B cell (primary cell): ENCODE results near the gene SERGEF. TPM values are rescaled to one million over a fixed set of nuclear protein-coding genes. Genes with fewer than 3 reads are reported as not detected.

Source experiments
- ATAC-seq: fragments of 200-7000 bp; cut with Tn5 transposase; one replicate; pipeline ENCODE4 v1.10.0; 2021; ENCODE audit warnings: low read depth, mild to moderate bottlenecking, moderate number of reproducible peaks, moderate library complexity
- CTCF ChIA-PET: fragments of 350-600 bp; sonication (Branson Sonifier 250); formaldehyde crosslinking; loops from one replicate; lab custom pipeline; 2021; ENCODE audit warnings: antibody characterized with exemption, inconsistent platforms; lab: Charles Lee
- POLR2A ChIA-PET: fragments of 350-600 bp; sonication (Branson Sonifier 250); formaldehyde crosslinking; loops from one replicate; lab custom pipeline; 2021; ENCODE audit warnings: antibody characterized with exemption; lab: Charles Lee
- DNase-seq: peaks from one replicate; pipeline ENCODE4 v3.0.0; 2013
- H2AFZ ChIP-seq: 2 replicates; pipeline ENCODE4 v1.6.1; 2012; ENCODE audit warnings: mild to moderate bottlenecking, low read depth, low read length; ENCODE audit not compliant: insufficient read depth, poor library complexity, severe bottlenecking
- H3K27ac ChIP-seq, 2 donors: 1 replicate in 1 of 2; 2 replicates in 1 of 2; pipeline ENCODE4 v1.5.1; 2012 to 2013; ENCODE audit warnings: low read length in 2 of 2, mild to moderate bottlenecking in 2 of 2, moderate library complexity in 1 of 2
- H3K27me3 ChIP-seq, 4 experiments: fragments of 200-600 bp in 1 of 4; sonication (generic) in 1 of 4; replicated peaks in 1 of 4; 1 replicate in 2 of 4; 2 replicates in 2 of 4; pipeline versions ENCODE4 v1.6.1 to v1.7.0; 2013 to 2016; ENCODE audit warnings: low read length in 3 of 4, mild to moderate bottlenecking in 2 of 4, mixed read lengths in 1 of 4, moderate library complexity in 1 of 4; ENCODE audit not compliant: insufficient read depth in 4 of 4, control insufficient read depth in 3 of 4; ENCODE audit errors: control extremely low read depth in 1 of 4
- H3K36me3 ChIP-seq, 2 experiments: replicated peaks in 1 of 2; 1 replicate in 1 of 2; 2 replicates in 1 of 2; pipeline versions ENCODE4 v1.6.1 to v1.7.1; 2013; ENCODE audit warnings: low read length in 1 of 2; ENCODE audit not compliant: insufficient read depth in 2 of 2, control insufficient read depth in 1 of 2; ENCODE audit errors: control extremely low read depth in 1 of 2, extremely low read depth in 1 of 2
- H3K4me1 ChIP-seq, 2 donors: fragments of 200-600 bp in 1 of 2; sonication (generic) in 1 of 2; 1 replicate in 1 of 2; 2 replicates in 1 of 2; pipeline versions ENCODE4 v1.5.1 to v1.6.1; 2013 to 2017; ENCODE audit warnings: low read length in 2 of 2; ENCODE audit not compliant: control insufficient read depth in 2 of 2, insufficient read depth in 2 of 2
- H3K4me2 ChIP-seq: replicated peaks from 2 replicates; pipeline ENCODE3; 2012; ENCODE audit warnings: mild to moderate bottlenecking, low read depth, low read length; ENCODE audit not compliant: poor library complexity, severe bottlenecking
- H3K4me3 ChIP-seq, 5 experiments: fragments of 200-600 bp in 1 of 5; sonication (generic) in 1 of 5; 1 replicate in 3 of 5; 2 replicates in 2 of 5; pipeline versions ENCODE4 v1.5.1 to v1.7.0; 2011 to 2016; ENCODE audit warnings: low read length in 4 of 5, mild to moderate bottlenecking in 4 of 5, low read depth in 2 of 5, control low read depth in 1 of 5, moderate library complexity in 1 of 5; ENCODE audit not compliant: insufficient read depth in 1 of 5; ENCODE audit errors: control extremely low read depth in 1 of 5, extremely low read depth in 1 of 5
- H3K79me2 ChIP-seq: fragments of 200-600 bp; sonication (generic); one replicate; pipeline ENCODE4 v1.6.0; 2016; ENCODE audit warnings: low read length; ENCODE audit not compliant: control insufficient read depth, insufficient read depth
- H3K9ac ChIP-seq: fragments of 200-600 bp; sonication (generic); 2 replicates; pipeline ENCODE4 v1.6.1; 2017; ENCODE audit warnings: mild to moderate bottlenecking, low read length, moderate library complexity
- H3K9me3 ChIP-seq, 3 donors: one replicate each; pipeline versions ENCODE4 v1.6.1 to v1.7.1; 2013; ENCODE audit warnings: low read length in 2 of 3; ENCODE audit not compliant: control insufficient read depth in 2 of 3, insufficient read depth in 1 of 3; ENCODE audit errors: control extremely low read depth in 1 of 3
- H4K20me1 ChIP-seq: 2 replicates; pipeline ENCODE4 v1.6.0; 2012; ENCODE audit warnings: mild to moderate bottlenecking, low read length; ENCODE audit not compliant: insufficient read depth, control insufficient read depth, poor library complexity, severe bottlenecking
- H3K27ac Mint-ChIP-seq: one replicate; pipeline ENCODE4 v1.8.0; 2021; ENCODE audit warnings: mixed read lengths
- H3K27me3 Mint-ChIP-seq: one replicate; pipeline ENCODE4 v1.8.0; 2021; ENCODE audit warnings: mixed read lengths
- H3K4me1 Mint-ChIP-seq: one replicate; pipeline ENCODE4 v1.8.0; 2021; ENCODE audit warnings: mixed read lengths
- H3K4me3 Mint-ChIP-seq: one replicate; pipeline ENCODE4 v1.8.0; 2021; ENCODE audit warnings: mixed read lengths
- H3K9me3 Mint-ChIP-seq: one replicate; pipeline ENCODE4 v1.8.0; 2022; ENCODE audit warnings: mixed read lengths; ENCODE audit not compliant: insufficient read depth
- EZH2 ChIP-seq: IDR thresholded peaks from 2 replicates; pipeline ENCODE4 v1.6.1; 2012; ENCODE audit warnings: borderline replicate concordance, low read depth, mild to moderate bottlenecking, moderate library complexity, low read length; ENCODE audit not compliant: insufficient read depth, poor library complexity, severe bottlenecking
- WGBS: methylation state at CpG from one replicate; pipeline ENCODE4 v1.1.5; 2013; ENCODE audit warnings: missing lambda C conversion rate; ENCODE audit not compliant: insufficient coverage; 5-methylcytosine and 5-hydroxymethylcytosine counted together
- intact Hi-C: fragments of 100-400 bp; cut with micrococcal nuclease; formaldehyde crosslinking; loops from one replicate; pipeline ENCODE4 v1.10.0; 2022
- polyA plus RNA-seq: library from polyadenylated mRNA; depleted of rRNA; stranded (reverse); fragments of >200 nt; gene quantifications from 2 replicates; pipeline ENCODE4 v1.2.3, GENCODE V29; 2012
- total RNA-seq, 2 donors: library from RNA; stranded (reverse); fragments of 120-200 nt in 1 of 2; gene quantifications; 1 replicate in 1 of 2; 2 replicates in 1 of 2; pipeline versions ENCODE4 v1.2.3 to v1.2.4, GENCODE V29; 2013 to 2022
- TF ChIP-seq, protein P1 (sequence below): fragments of 200-600 bp; IDR thresholded peaks from one replicate; pipeline ENCODE4 v1.8.0; 2022; ENCODE audit warnings: antibody characterized with exemption, mild to moderate bottlenecking

The SERGEF gene
- total and polyA plus RNA-seq, 2 donors (not counting 1 experiment from before 2014, with no cell fraction given) = 24.2 to 54.3 TPM

DNA sequence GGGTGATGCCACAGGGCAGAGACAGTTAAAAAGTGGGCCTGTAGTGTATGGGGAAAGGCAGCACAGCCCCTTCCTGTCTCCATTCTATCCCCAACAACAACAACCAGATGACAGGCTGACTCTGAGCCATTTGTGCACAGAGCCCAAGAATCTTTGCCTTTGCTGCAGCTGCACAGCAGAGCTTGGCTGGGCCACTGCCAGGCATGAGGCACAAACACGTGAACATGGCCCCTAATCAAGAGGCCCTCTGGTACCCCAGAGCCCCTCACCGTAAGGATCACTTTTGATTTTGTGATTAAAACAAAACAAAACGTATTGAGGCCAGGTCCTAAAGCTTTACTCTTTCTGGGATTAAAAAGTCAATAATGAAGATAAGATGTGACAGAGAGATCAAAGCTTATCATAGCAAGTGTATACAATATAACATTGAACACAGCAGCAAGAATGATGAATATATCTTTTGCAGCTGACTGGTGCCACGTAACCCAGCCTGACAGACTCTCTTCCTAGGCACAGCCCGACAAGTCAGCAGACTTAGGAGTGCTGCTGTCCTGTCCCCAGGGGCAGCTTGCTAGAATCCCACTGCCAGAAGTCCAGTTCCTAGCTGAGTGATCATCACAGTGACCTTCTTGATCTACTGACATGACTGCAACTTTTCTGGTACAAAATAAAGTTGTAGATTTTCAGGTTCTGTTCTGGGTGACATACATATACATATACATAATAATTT, 117.8 kb downstream of the SERGEF start:
- no peak overlapping the region for H3K4me3 Mint-ChIP-seq
- H3K27ac ChIP-seq = no peak overlapping the region
- intact Hi-C loops = no loop called here
- no peak overlapping the region for H3K4me2 ChIP-seq
- H3K9ac ChIP-seq = no peak overlapping the region
- peaks cover 0 to 16% of the 10 kb centered on the region in 2 experiments for H3K36me3 ChIP-seq
- H3K9me3 Mint-ChIP-seq = no peaks in the 10 kb centered on the region
- POLR2A ChIA-PET = no interaction called here
- CTCF ChIA-PET = interaction anchor here (1.3 kb wide), 1 partner anchor 30 kb away, joined by 4 read pairs; no protein-coding TSS in a partner anchor
- no peak for ATAC-seq
- H3K4me1 ChIP-seq = no peaks in the 10 kb centered on the region
- H3K9me3 ChIP-seq = no peaks in the 10 kb centered on the region
- H3K79me2 ChIP-seq = no peaks in the 10 kb centered on the region
- H2AFZ ChIP-seq = no peak overlapping the region
- no peaks in the 10 kb centered on the region for H3K27me3 ChIP-seq
- WGBS = 97% methylated on average over 4 of the region's 5 CpGs
- H3K4me3 ChIP-seq = no peak overlapping the region
- H3K4me1 Mint-ChIP-seq = no peaks in the 10 kb centered on the region
- TF ChIP-seq EZH2 = no peak
- TF ChIP-seq, protein P1, sequence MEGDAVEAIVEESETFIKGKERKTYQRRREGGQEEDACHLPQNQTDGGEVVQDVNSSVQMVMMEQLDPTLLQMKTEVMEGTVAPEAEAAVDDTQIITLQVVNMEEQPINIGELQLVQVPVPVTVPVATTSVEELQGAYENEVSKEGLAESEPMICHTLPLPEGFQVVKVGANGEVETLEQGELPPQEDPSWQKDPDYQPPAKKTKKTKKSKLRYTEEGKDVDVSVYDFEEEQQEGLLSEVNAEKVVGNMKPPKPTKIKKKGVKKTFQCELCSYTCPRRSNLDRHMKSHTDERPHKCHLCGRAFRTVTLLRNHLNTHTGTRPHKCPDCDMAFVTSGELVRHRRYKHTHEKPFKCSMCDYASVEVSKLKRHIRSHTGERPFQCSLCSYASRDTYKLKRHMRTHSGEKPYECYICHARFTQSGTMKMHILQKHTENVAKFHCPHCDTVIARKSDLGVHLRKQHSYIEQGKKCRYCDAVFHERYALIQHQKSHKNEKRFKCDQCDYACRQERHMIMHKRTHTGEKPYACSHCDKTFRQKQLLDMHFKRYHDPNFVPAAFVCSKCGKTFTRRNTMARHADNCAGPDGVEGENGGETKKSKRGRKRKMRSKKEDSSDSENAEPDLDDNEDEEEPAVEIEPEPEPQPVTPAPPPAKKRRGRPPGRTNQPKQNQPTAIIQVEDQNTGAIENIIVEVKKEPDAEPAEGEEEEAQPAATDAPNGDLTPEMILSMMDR = no peak
- no peak overlapping the region for H3K27ac Mint-ChIP-seq
- no peak for DNase-seq
- no peaks in the 10 kb centered on the region for H4K20me1 ChIP-seq
- no peaks in the 10 kb centered on the region for H3K27me3 Mint-ChIP-seq

GRCh38 chr11:17892409-17892808, 120.4 kb downstream of the SERGEF start:
- ChIA-PET POLR2A (no interaction called here), CTCF (no interaction called here)
- no peak overlapping the region for H3K4me2 ChIP-seq
- no peak for ATAC-seq
- WGBS = no CpG with 5 or more reads among the region's 5 CpGs
- no peak overlapping the region for H3K27ac ChIP-seq
- no peaks in the 10 kb centered on the region for H3K27me3 ChIP-seq
- Mint-ChIP-seq H3K4me1 (no peaks in the 10 kb centered on the region), H3K9me3 (no peaks in the 10 kb centered on the region), H3K27me3 (no peaks in the 10 kb centered on the region), H3K27ac (no peak overlapping the region), H3K4me3 (no peak overlapping the region)
- intact Hi-C loops = no loop called here
- no peak for DNase-seq
- H3K36me3 ChIP-seq = peaks cover 0 to 12% of the 10 kb centered on the region in 2 experiments
- no peaks in the 10 kb centered on the region for H4K20me1 ChIP-seq
- H3K79me2 ChIP-seq = no peaks in the 10 kb centered on the region
- no peak overlapping the region for H2AFZ ChIP-seq
- no peak overlapping the region for H3K9ac ChIP-seq
- no peaks in the 10 kb centered on the region for H3K4me1 ChIP-seq
- no peak for TF ChIP-seq EZH2
- TF ChIP-seq, protein P1 = no peak
- H3K9me3 ChIP-seq = no peaks in the 10 kb centered on the region
- H3K4me3 ChIP-seq = no peak overlapping the region
